ENCODE measurements around the gene COX7A2L.

The COX7A2L gene

DNA sequence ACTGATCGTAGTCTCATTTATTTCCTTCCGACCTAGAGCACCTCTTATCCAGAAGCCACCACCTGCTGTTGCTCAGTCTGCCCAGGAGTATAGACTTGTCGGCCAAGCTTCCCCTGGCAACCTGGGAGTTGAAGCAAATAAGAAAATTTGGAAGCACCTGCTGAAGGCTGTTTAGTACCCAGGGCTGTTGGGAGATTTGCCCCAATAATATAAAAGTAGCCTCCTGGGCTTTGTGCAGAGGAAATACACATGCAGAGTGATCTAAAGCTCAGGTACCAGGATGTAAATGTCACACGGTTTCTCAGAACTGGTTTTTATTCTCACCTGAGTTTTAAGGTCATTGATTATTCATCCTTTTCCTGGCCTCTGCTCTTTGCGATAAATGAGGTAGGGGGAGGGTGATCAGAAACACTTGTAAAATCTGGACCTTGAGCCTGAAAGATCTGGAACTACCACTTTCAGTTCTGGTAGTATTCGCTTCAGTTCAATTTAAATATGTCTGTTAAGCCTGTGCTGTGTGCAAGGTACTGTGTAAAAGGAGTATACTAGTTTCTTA is 789 bp upstream of the COX7A2L start:
- TF ChIP-seq, protein P1, sequence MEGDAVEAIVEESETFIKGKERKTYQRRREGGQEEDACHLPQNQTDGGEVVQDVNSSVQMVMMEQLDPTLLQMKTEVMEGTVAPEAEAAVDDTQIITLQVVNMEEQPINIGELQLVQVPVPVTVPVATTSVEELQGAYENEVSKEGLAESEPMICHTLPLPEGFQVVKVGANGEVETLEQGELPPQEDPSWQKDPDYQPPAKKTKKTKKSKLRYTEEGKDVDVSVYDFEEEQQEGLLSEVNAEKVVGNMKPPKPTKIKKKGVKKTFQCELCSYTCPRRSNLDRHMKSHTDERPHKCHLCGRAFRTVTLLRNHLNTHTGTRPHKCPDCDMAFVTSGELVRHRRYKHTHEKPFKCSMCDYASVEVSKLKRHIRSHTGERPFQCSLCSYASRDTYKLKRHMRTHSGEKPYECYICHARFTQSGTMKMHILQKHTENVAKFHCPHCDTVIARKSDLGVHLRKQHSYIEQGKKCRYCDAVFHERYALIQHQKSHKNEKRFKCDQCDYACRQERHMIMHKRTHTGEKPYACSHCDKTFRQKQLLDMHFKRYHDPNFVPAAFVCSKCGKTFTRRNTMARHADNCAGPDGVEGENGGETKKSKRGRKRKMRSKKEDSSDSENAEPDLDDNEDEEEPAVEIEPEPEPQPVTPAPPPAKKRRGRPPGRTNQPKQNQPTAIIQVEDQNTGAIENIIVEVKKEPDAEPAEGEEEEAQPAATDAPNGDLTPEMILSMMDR (IDR thresholded peaks at IDR 0.05): no peak

DNA sequence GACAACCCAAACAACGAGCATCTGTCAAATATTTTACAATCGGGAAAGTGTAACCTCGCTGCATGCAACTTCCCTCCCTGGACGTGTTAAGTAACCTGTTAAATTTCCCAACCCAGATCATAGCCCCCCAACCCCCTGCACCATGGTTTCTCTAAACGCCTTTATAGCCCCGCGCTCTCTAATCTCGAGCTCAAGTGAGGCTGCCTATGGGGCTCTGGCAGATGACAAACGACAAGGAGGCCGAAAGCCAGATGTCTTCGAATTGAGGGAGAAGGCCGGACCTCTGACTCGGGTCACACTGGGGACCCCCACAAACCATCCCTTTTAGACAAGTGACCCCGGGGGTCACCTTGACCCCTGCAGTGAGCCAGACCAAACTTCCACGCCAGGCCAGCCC is 526 bp downstream of the COX7A2L start:
- TF ChIP-seq, protein P1 (IDR thresholded peaks at IDR 0.05): no peak

DNA sequence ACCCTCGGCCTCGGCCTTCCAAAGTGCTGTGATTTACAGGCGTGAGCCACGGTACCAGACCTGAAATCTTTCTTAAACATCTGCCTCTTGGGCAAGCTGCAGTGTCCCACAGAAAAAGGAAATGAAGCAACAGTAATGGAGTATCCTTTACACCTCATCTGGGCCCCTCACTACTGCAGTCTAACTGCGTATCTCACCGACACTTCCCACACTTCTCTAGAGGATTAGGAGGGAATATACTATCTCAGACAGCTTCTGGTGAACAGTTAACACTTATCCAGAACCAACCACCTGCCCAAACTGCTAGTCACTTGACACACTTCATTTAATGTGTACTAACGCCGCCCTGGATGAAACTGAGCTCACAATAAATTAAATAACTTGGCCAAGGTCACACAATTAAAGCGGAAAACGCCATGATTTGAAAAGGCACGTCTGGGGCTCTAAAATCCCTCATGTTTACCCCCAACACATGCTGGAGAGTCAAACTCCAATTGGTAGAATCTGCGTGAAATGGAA is 993 bp downstream of the COX7A2L start:
- TF ChIP-seq, protein P1 (IDR thresholded peaks at IDR 0.05): no peak

DNA sequence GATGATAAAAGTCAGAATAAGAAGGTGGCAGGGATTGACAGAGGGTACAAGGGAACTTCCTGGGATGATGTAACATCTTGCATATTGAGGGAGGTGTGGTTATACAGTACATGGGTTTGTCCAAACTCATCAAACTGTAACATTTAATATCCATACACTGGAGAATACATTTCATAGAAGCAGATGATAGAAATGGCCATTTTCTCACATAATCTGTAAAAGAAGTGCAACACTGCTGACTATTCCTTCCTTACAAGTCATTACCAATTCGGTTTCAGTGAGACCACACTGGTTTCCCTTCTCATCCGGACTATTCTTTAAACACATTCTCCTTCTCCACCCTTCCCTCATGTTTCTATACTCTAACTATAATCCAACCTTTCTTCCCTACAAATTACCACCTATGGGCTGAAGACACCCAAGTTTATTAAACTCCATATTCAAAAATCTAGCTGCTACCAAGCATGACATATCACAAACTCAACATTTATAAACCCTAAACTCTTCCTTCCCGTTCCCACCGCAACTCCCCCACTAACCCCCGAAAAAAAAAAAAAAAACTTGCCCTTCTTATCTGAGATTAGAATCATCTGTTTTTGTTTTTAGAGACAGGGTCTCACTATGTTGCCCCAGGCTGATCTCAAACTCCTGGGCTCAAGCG is 1.6 kb downstream of the COX7A2L start:
- TF ChIP-seq, protein P1 (IDR thresholded peaks at IDR 0.05): no peak

DNA sequence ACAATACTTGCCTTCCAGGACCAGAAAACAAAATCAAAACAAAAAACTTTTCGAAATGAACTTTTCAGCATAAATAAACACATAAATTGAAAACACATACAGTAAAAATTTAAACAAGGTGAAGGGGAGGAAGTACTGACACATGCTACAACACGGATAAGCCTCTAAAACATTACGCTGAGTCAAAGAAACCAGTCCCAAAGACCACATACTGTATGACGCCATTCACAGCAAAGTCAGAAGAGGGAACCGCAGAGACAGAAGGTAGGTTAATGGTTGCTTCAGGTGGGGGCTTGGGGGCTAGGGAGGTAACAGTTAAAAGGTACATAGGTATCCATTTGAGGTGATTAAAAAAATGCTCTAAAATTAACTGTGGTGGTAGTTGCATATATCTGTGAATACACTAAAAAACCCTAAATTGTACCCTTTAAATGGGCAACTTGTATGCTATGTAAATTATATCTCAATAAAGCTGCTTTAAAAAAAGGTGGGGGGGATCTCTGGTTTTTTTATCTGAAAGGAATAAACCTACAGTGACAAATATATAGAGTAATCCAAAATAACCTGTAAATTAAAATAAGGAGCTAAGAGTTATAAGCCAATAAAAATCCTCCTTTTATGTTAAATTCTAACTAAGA is 7.1 kb downstream of the COX7A2L start:
- TF ChIP-seq, protein P1 (IDR thresholded peaks at IDR 0.05): no peak

DNA sequence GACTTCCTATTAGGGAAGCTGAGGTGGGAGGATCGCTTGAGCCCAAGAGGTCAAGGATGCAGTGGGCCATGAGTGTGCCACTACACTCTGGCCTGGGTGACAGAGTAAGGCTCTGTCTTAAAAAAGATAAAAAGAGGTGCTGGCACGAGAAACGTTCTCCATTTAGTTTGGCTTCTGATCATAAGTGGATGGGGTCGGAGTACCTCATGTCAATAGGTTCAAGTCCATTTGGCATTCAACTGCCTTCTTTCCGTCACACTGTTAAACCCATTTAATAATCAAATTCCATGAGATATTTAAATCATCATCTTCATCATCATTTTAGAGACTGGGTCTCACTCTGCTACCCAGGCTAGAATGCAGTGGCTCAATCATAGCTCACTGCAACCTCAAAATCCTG is 9.2 kb downstream of the COX7A2L start:
- TF ChIP-seq, protein P1 (IDR thresholded peaks at IDR 0.05): no peak

DNA sequence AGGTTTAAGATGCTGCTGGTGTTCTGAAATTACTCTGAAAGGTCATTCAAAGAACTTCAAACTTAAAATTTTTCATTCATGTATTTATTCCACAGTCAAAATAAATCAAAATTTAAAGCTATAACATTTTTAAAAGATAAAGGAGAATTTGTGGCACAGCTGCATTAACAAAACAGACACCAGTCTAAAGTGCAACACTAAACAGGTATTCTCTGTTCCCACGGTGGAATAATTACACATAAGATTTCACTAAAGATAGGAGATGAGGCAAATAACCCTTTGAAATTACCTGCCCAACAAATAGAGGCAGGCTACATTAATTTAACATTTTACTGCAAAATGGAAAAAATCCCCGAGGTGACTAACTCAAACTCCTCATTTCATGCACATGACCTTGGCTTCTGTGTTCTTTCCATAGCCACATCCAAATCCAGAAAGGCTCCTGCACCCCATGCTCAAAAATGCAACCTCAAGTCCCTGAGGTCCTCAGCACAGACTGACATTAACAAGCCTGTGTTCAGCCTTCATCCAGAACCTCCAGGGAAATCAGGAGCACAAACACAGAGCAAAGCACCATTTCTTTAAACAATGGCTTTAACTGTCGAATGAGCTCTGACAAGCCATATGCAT is 10.5 kb downstream of the COX7A2L start:
- TF ChIP-seq, protein P1 (IDR thresholded peaks at IDR 0.05): no peak
